Activated gamma-delta T cell treated with Interleukin-2 at 50 U/mL for 16 hours (primary cell): ENCODE measurements around the gene CAMK1D.

ENCODE experiments used
- DNase-seq: peaks from one replicate; pipeline ENCODE4 v3.0.0-alpha.2; 2020

Gene CAMK1D

DNA sequence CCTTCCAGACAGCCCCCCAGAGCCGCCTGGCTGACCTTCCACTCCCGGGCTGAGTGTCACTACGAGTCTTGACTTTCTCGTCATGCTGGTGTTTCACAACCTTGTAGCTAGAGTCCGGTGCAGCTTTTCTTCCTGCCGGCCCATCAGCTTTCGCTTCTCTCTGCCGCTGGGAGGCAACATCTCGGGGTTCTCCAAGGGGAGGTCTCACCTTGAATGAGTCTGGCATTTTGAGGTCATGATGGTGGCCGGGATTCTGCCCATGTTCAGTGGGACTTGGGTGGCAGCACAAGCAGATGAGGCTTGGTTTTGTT is 285.2 kb downstream of the CAMK1D start:
- no peak for DNase-seq

DNA sequence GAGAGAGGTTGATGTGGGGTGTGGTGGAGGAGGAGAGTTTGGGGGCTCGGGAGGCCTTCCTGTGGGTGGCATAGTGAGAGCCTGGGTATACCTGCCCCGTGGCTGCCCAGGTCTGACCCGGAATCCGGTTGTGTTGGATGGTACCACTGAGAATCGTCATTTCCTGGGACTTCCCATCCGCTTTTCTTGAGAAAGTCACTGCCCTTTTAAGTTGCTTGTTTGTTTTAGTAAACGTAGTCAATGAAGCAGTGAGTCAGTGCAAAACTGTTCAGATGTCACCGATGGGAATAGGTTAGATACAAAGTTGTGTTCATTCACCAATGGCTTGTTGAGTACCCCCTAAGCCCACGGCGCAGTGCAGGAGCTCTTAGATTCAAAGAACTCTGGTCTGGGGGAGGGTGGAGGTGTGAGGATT is 285.8 kb downstream of the CAMK1D start:
- DNase-seq, result no peak

DNA sequence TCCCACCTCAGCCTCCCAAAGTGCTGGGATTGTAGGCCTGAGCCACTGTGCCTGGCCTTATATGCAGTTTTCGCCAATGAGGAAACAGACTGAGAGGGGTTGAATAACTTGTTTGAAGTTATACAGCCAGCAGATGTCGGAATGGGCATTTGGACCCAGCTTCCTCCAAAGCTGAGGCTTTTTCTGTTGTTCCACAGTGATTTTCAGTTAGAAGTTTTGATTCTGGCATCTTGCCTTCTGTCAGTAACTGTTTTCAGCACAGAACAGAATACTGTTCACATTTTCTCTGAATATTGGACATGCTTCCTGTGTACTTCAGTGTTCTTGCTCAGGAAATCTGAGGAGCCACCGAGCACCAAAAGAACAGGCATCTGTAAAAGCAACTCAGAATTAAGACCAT is 287.2 kb downstream of the CAMK1D start:
- DNase-seq, result no peak

DNA sequence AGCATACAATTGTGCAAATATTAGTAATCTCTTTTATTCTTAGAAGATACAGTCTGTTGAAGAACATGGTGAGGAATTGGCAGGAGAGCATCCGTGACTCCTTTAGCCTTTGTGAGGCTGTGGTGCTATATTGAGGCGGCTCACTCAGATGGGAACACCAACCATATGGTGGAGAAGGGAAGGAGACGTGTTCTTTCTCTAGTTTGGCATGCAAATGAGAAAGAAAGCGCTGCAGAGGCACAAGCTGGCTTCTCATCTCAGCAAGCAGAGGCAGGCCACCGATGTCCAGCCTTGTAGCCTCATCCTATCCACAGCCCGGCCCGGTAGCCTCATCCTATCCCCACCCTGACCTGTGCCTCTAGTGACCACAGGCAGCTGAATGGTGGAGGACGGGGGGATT is 288.3 kb downstream of the CAMK1D start:
- no peak for DNase-seq

DNA sequence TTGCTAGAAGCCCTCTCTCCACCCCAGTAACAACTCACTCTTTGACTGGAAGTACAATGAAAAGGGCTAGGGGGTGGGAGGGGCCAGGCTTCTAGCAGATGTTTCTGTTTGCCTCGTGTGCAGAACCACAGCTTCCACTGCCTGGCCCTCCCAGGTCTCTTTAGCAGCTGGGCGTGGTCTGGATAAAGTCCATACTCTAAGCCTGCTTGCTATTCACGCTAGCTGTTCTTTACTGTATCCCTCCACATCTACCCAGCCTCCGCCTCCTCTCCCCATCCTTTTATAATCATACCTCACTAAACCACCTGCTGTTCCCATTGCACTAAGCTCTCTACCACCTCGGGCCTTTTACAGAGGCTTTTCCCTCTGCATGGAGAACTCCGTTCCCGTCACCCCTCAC is 288.8 kb downstream of the CAMK1D start:
- no peak for DNase-seq

DNA sequence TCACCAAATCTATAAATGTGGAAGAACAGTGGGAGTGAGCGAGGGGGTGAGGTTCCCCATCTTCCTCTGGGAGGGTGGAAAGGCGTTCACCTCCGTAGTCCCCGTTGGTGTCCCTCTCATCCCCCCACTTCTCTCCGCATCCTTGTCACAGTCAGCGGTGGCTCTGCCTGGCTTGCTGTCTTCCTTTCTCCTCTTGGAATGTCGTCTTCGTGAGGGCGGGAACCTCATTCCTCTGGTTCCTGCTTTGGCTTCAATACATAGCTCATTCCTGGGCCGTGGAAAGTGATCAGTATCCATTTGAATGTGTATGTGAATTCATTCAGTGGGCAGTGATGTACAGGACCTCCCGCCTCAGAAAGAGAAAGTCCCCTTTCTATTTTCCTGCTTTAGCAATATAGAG is 289.4 kb downstream of the CAMK1D start:
- no peak for DNase-seq

DNA sequence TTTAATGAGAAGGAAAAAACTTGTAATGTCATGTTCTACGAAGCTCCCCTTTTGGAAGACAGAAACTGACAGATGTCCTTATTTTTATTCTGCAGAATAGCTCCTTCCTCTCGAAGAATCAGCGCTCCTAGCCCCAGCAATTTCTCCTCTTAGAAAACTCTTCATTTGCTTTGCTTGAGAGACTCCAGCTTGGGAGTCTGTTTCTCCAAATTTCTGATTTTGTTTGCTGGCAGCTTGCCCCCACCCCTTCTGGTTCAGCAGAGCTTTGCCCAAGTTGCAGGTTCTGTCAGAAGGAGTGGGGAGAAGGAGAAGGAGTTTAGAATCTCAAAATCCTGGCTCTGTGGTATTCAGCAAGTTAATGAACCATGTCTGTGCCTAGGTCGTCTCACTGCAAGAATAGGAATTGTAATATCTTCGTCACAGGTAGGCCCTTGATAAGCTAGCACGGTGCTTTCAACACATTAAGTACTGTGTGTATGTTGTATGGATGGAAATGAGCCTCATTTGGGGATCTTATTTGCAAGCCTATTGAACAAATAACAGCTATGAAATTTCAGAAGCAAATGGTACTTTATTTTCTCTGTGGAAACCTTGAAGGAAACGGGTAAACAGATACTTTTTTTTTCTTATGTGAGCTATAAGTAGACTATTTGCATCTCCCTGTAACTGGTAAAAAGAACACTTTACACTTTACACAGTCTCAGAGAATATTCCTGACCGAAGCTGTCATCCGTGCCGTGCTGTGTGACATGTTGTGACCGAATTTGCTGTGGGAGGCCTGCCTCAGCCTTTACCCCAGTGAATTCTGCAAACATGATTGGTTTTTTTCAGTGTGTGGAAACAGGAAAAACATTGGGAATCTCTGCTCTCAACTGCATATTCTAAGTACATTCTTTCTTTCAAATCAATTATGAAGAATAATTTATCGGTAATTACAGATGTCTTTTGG is 290.9 kb downstream of the CAMK1D start:
- DNase-seq, result no peak

DNA sequence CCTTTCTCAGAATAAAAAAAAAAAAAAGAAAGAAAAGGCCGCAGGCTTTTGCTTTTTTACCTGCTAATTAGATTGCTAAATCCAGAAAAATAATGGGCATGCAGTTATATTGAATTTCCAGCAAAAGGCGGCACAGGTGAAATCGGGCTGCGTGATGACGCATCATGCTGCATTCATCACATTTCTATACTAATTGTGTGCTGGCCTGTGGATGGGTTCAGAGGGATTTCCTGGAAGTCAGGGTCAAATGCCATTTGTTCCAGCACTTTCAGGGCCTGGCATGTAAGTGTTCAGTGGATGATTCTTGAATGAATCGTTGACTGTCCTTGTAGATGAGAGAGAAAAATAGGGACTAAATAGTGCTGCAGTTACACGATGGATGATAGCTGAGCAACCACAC is 292.7 kb downstream of the CAMK1D start:
- DNase-seq, result no peak

DNA sequence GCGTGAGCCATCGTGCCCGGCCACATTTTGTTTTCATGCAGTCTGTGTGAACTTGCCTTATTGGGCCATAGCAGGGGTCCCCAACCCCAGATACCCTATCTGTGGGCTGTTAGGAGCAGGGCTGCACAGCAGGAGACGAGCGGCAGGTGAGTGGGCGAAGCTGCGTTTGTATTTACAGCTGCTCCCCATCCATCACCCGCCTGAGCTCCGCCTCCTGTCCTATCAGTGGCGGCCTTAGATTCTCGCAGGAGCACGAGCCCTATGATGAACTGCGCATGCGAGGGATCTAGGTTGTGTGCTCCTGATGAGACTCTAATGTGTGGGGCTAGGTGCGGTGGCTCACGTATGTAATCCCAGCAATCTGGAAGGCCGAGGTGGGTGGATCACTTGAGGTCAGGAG is 293.9 kb downstream of the CAMK1D start:
- DNase-seq, result no peak

DNA sequence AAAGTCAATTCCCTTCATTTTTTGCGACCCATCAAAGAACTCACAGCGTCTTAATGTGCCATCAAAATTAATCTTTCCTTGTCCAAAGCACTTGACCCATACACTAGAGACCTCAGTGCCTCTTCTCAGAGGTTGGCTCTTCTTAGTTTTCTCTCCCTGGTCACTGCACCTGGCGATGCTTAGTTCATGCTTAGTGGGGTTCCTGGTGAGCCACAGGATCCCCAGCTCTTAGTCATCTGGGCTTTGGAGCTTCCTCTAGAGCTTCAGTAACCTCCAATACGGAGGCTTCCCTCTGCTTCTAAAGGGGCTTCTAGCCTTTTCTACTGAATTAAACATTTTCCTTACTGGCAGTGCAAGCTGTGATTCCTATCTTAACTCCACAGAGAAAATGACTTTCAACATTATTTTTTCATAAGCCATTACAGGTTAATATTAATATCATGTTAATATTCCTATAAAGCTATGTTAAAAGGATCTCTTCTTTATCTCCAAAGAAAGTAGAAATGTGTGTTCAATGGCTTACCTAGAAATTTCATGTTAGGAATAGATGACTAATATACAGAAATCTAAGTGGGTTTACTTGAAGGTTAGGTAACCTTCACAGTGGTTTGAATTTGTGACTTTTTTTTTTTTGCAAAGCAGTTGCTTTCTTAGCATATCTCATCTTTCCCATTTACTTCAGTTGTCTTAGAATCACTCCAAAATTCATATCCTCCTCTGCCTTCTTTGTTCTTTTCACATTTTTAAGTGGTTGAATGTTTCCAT is 295.2 kb downstream of the CAMK1D start:
- DNase-seq, result no peak

DNA sequence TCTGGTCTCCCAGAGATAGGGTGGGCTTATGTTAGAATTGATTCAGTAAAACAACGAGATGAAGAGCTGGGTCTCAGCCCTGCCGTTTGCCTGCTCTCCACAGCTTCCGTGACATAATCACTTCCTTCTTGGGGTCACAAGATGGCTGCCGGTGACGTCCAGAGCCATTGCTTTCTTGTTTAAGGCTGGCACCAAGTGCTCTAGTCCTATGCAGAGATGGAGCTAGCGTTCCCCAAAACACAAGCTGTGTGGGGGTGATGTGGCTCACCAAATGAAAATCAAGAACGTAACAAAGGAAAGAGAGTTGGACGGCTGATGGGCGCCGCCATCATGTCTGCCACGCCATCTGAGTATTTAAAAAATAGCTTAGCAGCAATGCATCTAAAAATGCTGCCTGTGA is 296.1 kb downstream of the CAMK1D start:
- DNase-seq, result no peak

DNA sequence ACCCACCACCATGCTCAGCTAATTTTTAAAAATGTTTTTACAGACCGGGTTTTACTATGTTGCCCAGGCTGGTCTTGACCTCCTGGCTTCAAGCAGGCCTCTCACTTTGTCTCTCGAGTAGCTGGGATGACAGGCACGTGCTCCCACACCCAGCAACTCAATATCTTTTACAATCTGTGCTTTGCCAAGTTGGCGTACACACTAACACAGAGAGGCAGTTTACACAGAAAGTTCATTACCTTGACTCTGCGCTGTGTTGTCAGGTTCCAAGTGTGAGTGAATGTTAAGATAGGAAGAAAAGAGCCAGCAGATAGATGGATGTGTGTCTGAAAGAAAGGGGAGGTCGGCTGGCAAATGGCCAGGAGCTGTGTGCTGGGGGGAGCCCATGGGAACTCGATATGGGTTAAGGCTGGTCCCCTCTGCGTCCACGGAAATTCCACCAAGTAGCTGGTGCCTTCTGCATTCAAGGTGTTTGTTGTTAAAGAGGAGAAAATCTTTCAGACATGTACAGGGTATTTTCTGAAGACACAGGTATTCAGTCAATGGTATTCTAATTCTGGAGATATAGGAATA is 299.8 kb downstream of the CAMK1D start:
- no peak for DNase-seq

DNA sequence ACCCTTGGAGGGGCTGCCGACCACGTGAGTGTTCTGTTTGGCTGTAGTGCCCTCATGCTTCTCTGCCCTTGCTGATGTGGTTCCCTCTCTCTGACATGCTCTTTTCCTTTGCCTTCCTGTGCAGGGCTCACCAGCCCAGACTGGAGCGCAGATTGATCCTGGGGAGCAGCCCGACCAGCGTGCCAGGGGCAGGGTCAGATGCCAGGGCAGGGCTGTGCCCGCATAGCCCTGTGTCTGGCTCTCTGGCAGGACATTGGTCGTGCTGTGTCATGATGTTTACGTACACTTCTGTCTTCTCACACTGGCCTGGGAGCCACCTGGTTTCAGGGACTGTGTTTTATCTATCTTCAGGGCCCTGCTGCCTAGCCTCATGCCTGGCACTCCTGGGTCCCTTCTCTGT is 300.8 kb downstream of the CAMK1D start:
- DNase-seq, result no peak

DNA sequence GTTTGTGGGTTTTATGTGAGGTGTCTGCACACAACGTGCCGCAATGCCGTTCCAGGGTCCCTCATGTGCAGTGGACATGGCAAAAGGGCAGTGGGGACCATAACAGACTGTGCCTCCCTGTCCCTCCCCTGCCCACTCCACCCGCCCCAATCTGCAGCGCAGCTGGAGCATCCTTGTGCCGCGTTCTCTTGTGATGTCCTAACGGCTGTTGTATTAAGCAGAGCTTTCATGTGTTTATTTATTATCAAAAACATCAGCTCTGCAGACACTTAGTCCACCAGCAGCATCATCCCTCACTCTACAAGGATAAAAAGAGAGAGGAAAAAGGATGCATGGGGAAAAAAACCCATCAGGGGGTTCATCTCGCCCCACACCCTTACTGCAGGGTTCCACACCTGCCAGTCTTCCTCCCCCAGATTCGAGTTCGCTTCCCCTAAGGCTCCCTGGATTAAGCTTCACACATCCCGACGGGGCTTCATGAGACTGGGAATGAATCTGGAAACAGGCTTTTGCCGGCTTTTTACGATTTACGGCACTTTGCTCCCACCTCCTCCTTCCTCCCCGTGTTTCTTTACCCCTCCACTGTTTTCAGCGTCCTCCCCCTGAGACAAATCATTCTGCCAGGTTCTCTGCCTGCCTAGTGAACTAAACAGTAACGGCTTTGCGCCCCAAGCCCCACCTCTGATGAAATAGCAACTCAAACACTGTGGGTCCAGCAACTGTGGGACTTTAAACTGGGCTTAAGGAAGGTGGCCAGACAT is 301.4 kb downstream of the CAMK1D start:
- no peak for DNase-seq

DNA sequence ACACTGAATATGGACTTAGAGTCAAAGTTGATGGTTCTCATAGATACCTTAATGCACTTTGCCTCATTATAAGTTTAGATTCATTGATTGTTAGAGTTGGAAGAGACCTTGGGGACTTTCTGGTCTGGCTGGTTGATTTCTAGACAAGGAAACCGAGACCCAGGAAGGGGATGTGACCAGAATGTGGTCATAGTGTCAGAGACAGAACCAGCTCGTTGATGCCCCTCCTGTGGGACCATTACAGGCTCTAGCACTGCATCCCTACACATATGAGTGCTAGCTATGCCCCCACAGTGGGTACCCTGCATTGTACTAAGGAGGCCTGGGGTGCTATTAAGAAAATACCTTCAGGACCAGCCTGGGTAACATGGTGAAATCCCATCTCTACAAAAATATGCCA is 306.6 kb downstream of the CAMK1D start:
- DNase-seq, result no peak

DNA sequence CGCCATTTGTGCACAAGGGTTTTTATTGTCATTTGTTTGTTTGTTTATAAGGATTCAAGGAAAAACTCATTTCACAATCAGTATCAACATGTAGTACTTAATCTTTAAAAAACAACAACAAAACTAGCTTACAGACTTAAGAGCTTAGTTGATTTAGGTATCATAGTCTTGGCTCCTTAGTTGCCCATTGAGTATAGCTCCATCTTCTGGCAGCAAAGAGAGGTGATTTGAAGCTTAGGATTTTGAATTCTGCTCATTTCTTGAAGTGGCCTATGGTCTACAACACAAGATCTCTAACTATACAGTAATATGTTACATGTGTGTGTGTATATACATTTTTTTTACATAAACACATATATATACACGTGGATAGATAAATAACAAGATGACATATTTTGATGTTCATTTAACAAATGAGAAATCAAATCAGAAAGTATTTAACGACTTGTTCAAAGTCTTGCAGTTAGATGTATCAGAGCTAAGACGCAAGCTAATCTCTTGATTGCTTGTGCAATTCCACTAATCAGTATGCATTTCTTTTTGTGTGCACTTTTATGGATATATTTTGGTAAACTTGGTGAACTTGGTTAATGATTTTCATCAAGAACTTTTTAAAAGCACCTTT is 307.3 kb downstream of the CAMK1D start:
- no peak for DNase-seq

DNA sequence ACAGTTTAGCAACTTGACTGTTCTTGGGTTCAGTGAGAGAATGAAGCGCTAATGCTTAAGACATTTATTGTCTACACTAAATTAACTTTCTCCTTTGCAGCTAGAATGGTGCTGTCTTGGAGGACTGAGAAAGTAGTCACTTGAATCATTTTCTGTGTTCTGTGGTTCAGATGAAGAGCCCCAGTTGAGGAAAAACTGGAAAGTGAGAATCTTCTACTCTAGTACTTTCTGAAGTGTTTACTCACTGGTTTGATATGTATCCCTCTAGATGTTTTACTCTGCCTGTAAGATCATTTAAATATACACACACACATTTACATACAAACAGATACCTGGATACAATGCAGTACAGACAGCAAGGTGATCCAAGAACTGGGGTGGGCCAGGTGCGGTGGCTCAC is 308.1 kb downstream of the CAMK1D start:
- DNase-seq, result no peak

DNA sequence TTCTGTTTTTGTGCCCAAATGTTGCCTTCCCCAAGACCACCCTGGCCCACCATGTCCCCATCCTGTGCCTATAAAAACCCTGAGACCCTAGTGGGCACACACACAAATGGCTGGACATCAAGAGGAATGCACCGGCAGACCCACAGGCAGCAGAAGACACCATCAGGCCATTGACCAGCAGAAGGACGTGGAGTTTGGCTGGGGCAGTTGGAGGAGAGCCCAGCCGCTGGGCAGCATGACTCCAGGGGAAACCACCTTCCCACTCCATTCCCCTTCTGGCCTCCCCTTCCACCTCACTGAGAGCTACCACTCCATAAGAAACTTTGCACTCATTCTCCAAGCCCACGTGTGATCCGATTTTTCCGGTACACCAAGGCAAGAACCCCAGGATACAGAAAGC is 309.2 kb downstream of the CAMK1D start:
- no peak for DNase-seq

DNA sequence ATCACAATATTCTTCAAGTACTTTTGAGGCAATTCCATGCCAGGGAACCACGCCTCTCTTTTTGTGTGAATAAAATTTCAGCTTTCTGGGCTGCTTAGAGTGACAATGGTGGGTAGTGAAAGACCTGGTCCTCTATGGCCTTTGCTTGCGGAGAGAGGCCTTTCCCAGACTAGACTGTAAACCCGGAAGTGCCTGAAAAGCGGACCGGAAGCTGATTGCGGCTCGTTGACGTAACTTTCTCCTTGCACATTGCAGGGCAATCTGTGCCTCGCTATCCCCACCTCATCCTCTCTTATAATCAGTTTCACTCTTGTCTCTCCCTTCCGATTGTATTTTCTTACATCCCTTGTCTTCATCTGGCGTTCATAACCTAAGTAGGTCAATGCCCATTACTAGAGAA is 310.4 kb downstream of the CAMK1D start:
- no peak for DNase-seq

DNA sequence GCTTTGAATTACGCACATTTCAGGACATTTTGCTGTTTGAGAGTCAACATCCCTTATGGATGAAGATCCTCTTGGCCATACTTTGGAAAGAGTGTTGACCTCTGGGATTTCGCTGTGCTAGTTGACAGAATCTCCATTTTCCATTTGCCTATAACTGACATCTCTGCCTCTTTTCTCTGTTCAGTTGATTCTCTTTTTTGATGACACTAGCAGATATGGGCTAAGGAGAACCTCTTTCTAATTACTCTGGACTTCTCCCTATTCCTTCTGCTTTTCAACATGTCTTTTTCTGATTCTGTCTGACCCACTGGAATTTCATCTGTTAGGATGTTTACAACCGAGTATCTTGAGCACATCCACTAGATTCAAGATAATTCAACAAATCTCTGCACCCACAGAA is 311.5 kb downstream of the CAMK1D start:
- DNase-seq, result no peak

DNA sequence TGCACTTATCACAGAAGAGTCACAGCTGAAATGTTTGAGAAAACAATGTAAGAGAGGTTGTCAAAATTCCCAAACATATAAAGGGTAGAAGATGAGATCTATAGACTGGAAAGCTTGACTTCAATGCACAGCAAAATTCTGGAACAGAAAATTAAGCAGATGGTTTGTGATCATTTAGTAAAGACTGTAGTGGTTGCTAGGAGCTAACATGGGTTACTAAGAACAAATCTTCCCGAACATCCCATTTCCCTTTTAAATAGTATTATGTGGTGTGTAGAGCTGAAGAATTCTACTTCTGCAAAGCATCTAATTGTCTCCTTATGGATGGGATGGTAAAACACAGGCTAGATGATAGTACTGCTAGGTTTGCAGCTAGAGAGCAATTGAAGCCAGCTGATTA is 312.3 kb downstream of the CAMK1D start:
- no peak for DNase-seq

DNA sequence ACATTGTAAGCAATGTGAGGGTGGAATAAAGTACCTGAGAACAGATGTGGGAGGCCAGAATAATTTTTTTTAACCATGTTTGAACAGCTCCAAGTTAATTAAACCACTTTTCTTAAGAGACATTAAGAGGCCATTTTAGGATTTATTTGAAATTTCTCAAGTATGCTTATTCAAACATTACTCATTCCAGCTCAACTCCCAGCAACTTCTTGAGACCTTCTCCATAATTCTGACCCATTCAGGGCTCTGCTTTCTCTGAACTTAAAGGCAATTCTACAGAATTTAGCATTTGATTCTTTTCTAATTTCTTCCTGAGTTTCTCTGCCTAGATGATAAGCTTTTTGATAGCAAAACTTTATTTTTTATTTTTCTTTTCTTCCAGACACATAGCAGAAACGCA is 314.5 kb downstream of the CAMK1D start:
- DNase-seq, result no peak

DNA sequence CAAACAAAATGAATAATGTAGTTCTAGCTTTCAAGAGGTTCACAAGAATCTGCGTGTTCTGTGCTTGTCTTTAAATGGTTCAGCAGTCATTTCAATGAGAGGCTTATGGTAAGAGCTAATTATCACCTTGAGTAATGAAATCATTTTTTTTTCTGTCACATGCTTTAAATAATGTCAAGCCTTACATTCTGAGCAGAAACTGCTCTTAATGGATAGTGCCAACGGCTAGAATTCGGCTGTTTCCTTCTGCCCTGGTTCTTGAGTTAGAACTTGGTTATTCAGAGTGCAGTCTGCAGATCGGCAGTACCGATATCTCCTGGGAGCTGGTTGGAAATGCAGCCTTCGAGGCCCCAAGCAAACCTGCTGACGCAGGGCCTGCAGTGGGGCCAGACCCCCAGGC is 316.2 kb downstream of the CAMK1D start:
- no peak for DNase-seq
